ENCODE measurements around the gene TRIM15. TPM values are rescaled to one million over a fixed set of nuclear protein-coding genes. Genes with fewer than 3 reads are reported as not detected.

Gene TRIM15
- total RNA-seq, 1 donor from 2014 or later = not detected

DNA sequence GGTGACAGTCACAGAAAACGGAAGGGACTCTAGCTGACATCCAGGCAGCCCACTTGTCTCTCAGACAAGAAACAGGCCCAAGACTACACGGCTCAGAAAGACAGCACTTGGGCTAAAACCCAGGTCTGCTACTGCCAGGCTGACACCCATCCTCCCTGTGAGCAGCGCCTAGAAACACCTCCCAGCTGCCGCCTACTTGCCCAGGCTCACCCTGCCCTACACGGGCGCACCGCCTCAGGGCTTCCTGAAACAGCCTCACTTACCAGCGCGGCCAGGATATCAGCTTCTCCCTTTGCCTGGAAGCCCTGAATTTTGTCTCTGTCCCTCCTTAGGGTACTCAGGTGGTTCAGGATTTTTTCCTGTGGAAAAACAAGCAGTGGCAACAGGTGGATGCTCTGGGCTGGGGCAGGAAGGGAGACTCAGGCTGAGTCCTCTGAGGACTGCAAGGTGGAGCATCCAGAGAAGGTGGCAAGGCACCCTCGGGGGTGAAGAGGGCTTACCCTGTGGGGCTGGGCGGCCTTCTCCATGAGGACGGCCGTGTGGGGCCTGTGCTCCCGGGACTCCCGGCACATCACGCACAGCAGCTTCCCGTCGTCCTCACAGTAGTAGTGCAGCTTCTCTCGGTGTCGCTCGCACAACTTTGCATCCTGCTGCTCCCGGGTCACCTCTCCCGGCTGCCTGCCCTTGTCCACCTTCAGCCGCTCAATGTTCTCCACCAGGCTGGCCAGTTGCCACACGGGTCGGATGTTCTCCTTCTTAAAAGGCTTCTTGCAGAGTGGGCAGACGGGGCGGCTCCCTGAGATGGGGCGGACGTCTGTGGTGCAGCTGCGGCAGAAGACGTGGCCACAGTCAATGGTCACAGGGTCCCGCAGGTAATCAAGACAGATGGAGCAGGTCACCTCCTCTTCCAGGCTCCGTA is 35.1 kb downstream of the TRIM15 start:
- H3K4me3 Mint-ChIP-seq (ENCODE audit: unreplicated experiment) = no peak overlapping the region
- peak overlapping the region; percentile 76 for H3K27ac Mint-ChIP-seq (ENCODE audit: unreplicated experiment)
- peaks cover 10% of the 10 kb centered on the region for H3K9me3 Mint-ChIP-seq (ENCODE audit: unreplicated experiment)
- H3K27me3 Mint-ChIP-seq (ENCODE audit: unreplicated experiment) = peaks cover 12% of the 10 kb centered on the region
- H3K36me3 Mint-ChIP-seq (ENCODE audit: unreplicated experiment) = no peaks in the 10 kb centered on the region
- H3K4me1 Mint-ChIP-seq (ENCODE audit: low read depth, unreplicated experiment) = peaks cover 27% of the 10 kb centered on the region
- no peak for DNase-seq
- TF ChIP-seq, protein P1, sequence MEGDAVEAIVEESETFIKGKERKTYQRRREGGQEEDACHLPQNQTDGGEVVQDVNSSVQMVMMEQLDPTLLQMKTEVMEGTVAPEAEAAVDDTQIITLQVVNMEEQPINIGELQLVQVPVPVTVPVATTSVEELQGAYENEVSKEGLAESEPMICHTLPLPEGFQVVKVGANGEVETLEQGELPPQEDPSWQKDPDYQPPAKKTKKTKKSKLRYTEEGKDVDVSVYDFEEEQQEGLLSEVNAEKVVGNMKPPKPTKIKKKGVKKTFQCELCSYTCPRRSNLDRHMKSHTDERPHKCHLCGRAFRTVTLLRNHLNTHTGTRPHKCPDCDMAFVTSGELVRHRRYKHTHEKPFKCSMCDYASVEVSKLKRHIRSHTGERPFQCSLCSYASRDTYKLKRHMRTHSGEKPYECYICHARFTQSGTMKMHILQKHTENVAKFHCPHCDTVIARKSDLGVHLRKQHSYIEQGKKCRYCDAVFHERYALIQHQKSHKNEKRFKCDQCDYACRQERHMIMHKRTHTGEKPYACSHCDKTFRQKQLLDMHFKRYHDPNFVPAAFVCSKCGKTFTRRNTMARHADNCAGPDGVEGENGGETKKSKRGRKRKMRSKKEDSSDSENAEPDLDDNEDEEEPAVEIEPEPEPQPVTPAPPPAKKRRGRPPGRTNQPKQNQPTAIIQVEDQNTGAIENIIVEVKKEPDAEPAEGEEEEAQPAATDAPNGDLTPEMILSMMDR (IDR thresholded peaks at IDR 0.05; ENCODE audit: partially characterized antibody, unreplicated experiment) = no peak

DNA sequence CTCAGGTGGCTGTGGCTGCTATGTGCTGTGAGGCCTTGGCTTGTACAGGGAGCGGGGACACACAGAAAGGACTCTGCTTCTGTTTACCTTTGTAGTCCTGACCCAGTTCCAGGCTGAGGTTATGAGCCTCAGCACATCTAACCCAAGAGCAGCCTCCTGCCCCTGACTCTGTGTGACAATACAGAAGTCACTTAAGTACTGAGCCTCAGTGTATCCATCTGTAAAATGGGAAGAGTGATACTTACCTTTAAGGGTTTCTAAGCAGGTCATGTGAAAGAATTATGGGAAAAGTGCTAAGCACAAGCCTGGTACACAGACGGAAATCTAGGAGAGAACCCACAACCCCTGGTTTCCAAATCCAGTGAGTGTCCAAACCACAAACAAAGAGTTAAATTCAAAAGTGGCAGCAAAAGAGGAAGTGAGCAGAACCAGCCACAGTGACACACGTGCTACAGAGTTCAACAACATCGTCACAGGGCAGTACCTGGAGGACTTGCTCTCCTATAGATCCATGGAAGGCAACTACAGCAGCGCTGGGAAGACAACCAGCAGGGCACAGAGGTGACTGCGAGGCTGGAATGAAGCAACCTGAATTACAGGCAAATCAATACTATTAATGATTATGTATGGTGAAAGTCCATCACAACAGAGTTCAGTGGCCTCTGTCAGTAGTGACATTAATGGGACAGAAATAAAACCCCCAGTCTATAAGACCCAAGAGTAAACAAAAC is 37.4 kb downstream of the TRIM15 start:
- H3K27me3 Mint-ChIP-seq (ENCODE audit: unreplicated experiment) = peaks cover 4% of the 10 kb centered on the region
- H3K27ac Mint-ChIP-seq (ENCODE audit: unreplicated experiment) = no peak overlapping the region
- TF ChIP-seq, protein P1 (IDR thresholded peaks at IDR 0.05; ENCODE audit: partially characterized antibody, unreplicated experiment) = no peak
- H3K4me3 Mint-ChIP-seq (ENCODE audit: unreplicated experiment) = no peak overlapping the region
- peaks cover 21% of the 10 kb centered on the region for H3K4me1 Mint-ChIP-seq (ENCODE audit: low read depth, unreplicated experiment)
- H3K9me3 Mint-ChIP-seq (ENCODE audit: unreplicated experiment) = peaks cover 2% of the 10 kb centered on the region
- no peak for DNase-seq
- no peaks in the 10 kb centered on the region for H3K36me3 Mint-ChIP-seq (ENCODE audit: unreplicated experiment)

DNA sequence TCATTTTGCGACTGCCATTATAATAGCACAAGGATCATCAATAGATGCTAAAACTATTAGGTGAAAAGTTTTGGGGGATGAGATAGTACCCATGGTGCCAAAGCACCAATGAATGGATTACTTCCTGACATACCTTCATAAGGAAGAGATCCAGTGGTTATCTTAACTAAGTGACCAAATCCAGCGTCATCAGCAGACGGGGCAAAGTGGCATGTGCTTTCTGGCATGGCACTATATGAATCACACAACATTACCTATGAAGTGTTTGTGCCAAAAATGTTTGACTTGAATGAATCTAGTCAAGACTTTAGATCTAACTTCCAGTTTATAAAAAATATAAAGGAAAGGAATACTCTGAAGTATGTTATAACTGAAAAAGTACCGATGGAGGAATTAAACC is 39.0 kb downstream of the TRIM15 start:
- peaks cover 2% of the 10 kb centered on the region for H3K27me3 Mint-ChIP-seq (ENCODE audit: unreplicated experiment)
- DNase-seq = no peak
- H3K4me3 Mint-ChIP-seq (ENCODE audit: unreplicated experiment) = no peak overlapping the region
- H3K9me3 Mint-ChIP-seq (ENCODE audit: unreplicated experiment) = no peaks in the 10 kb centered on the region
- H3K4me1 Mint-ChIP-seq (ENCODE audit: low read depth, unreplicated experiment) = peaks cover 19% of the 10 kb centered on the region
- H3K36me3 Mint-ChIP-seq (ENCODE audit: unreplicated experiment) = no peaks in the 10 kb centered on the region
- TF ChIP-seq, protein P1 (IDR thresholded peaks at IDR 0.05; ENCODE audit: partially characterized antibody, unreplicated experiment) = no peak
- H3K27ac Mint-ChIP-seq (ENCODE audit: unreplicated experiment) = no peak overlapping the region

DNA sequence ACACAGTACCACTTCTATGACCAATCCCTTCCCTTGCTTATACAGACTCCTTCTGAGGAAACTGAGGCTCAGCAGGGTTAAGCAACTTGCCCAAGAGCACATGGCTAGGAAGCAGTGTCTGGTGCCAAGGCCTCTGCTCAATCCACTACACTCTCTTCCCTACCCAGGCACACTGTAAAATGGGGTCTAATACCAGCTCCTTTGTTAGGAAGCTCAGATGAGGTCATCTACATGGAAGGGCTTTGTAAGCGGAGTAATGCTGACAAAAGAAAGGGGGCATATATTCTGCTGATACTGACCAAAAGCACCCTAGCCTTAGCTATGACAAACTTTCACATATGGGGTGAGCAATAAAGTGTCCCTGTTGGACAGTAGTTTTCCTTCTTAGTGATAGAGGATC is 40.8 kb downstream of the TRIM15 start:
- TF ChIP-seq, protein P1 (IDR thresholded peaks at IDR 0.05; ENCODE audit: partially characterized antibody, unreplicated experiment) = no peak
- Mint-ChIP-seq H3K4me1 (ENCODE audit: low read depth, unreplicated experiment) (peaks cover 33% of the 10 kb centered on the region), H3K27ac (ENCODE audit: unreplicated experiment) (no peak overlapping the region), H3K36me3 (ENCODE audit: unreplicated experiment) (no peaks in the 10 kb centered on the region), H3K27me3 (ENCODE audit: unreplicated experiment) (peaks cover 3% of the 10 kb centered on the region), H3K9me3 (ENCODE audit: unreplicated experiment) (peaks cover 4% of the 10 kb centered on the region), H3K4me3 (ENCODE audit: unreplicated experiment) (no peak overlapping the region)
- no peak for DNase-seq
